HepG2 (cell line): ENCODE data around the gene SRXN1. TPM values are rescaled to one million over a fixed set of nuclear protein-coding genes. Genes with fewer than 3 reads are reported as not detected.

Experiments used
- FOSL1 ChIP-seq: sonication (generic); formaldehyde crosslinking; IDR thresholded peaks from 2 replicates; pipeline ENCODE4 v1.9.0; 2021; ENCODE audit warnings: missing genetic modification reagents, borderline replicate concordance
- HMG20A ChIP-seq: IDR thresholded peaks from 2 replicates; pipeline ENCODE4 v1.6.1; 2016; ENCODE audit warnings: borderline replicate concordance
- MTF1 ChIP-seq: sonication (generic); formaldehyde crosslinking; IDR thresholded peaks from 2 replicates; pipeline ENCODE4 v1.5.0; 2020; ENCODE audit warnings: missing genetic modification reagents
- SUZ12 ChIP-seq: fragments of 150-350 bp; IDR thresholded peaks from 2 replicates; pipeline ENCODE4 v1.6.1; 2014; ENCODE audit warnings: low read depth, low read length
- ZMYM3 ChIP-seq: sonication (generic); formaldehyde crosslinking; IDR thresholded peaks from 2 replicates; pipeline ENCODE4 v1.5.1; 2020; ENCODE audit warnings: mild to moderate bottlenecking, missing genetic modification reagents
- ZNF12 ChIP-seq: sonication (generic); formaldehyde crosslinking; IDR thresholded peaks from 2 replicates; pipeline ENCODE4 v1.5.0; 2020; ENCODE audit warnings: missing genetic modification reagents
- ZNF652 ChIP-seq: IDR thresholded peaks from 2 replicates; pipeline ENCODE4 v1.6.1; 2016; ENCODE audit warnings: low read depth, borderline replicate concordance
- ZNF672 ChIP-seq: sonication (generic); formaldehyde crosslinking; IDR thresholded peaks from 2 replicates; pipeline ENCODE4 v1.8.1; 2022; ENCODE audit warnings: missing genetic modification reagents
- ZNF777 ChIP-seq: sonication (generic); formaldehyde crosslinking; IDR thresholded peaks from 2 replicates; pipeline ENCODE4 v1.4.0; 2020; ENCODE audit warnings: missing genetic modification reagents
- ZNF788 ChIP-seq: sonication (generic); formaldehyde crosslinking; IDR thresholded peaks from 2 replicates; pipeline ENCODE4 v1.5.0; 2020; ENCODE audit warnings: mild to moderate bottlenecking, missing genetic modification reagents, borderline replicate concordance
- ZNF883 ChIP-seq: sonication (generic); formaldehyde crosslinking; IDR thresholded peaks from 2 replicates; pipeline ENCODE4 v1.5.1; 2020; ENCODE audit warnings: mild to moderate bottlenecking, missing genetic modification reagents; ENCODE audit errors: not compliant biosample characterization
- ZSCAN29 ChIP-seq: sonication (generic); formaldehyde crosslinking; conservative IDR thresholded peaks from 2 replicates; pipeline ENCODE4 v1.4.0; 2020; ENCODE audit warnings: mild to moderate bottlenecking, missing genetic modification reagents
- polyA plus RNA-seq, 8 experiments: library from polyadenylated mRNA; depleted of rRNA in 3 of 8; stranded (reverse) in 7 of 8; unstranded in 1 of 8; fragments of >200 nt; fragmentation: Illumina TruSeq in 4 of 8; extraction: Trizol in 4 of 8; gene quantifications; 2 replicates each; pipeline versions ENCODE4 v1.2.1 to v1.2.3, GENCODE V29; 2011 to 2016; ENCODE audit warnings: low read depth in 4 of 8, missing spikeins in 1 of 8, mixed read lengths in 1 of 8; ENCODE audit not compliant: insufficient read depth in 1 of 8
- total RNA-seq, 5 experiments: library from RNA; depleted of rRNA; stranded (reverse); fragments of >200 nt; fragmentation: Illumina TruSeq; extraction: Trizol; gene quantifications; 2 replicates each; pipeline ENCODE4 v1.2.3, GENCODE V29; 2016; ENCODE audit warnings: low read depth in 1 of 5
- TF ChIP-seq, protein P1 (sequence below): sonication (generic); formaldehyde crosslinking; IDR thresholded peaks from 2 replicates; pipeline ENCODE4 v1.4.0; 2020; ENCODE audit warnings: missing genetic modification reagents, borderline replicate concordance
- TF ChIP-seq, protein P2 (sequence below): sonication (generic); formaldehyde crosslinking; IDR thresholded peaks from 2 replicates; pipeline ENCODE4 v1.9.0; 2021; ENCODE audit warnings: missing genetic modification reagents, borderline replicate concordance
- TF ChIP-seq, protein P3 (sequence below): sonication (generic); formaldehyde crosslinking; conservative IDR thresholded peaks from 2 replicates; pipeline ENCODE4 v1.8.0; 2022; ENCODE audit warnings: low read depth, missing genetic modification reagents
- TF ChIP-seq, protein P4 (sequence below): sonication (generic); formaldehyde crosslinking; IDR thresholded peaks from 2 replicates; pipeline ENCODE4 v1.5.1; 2020; ENCODE audit warnings: missing genetic modification reagents, mild to moderate bottlenecking, borderline replicate concordance

SRXN1 gene
- total and polyA plus RNA-seq, 2 of the 13 experiments (the other 11 are each of a cell fraction or from before 2014, with no cell fraction given): 29.9 to 87.7 TPM

DNA sequence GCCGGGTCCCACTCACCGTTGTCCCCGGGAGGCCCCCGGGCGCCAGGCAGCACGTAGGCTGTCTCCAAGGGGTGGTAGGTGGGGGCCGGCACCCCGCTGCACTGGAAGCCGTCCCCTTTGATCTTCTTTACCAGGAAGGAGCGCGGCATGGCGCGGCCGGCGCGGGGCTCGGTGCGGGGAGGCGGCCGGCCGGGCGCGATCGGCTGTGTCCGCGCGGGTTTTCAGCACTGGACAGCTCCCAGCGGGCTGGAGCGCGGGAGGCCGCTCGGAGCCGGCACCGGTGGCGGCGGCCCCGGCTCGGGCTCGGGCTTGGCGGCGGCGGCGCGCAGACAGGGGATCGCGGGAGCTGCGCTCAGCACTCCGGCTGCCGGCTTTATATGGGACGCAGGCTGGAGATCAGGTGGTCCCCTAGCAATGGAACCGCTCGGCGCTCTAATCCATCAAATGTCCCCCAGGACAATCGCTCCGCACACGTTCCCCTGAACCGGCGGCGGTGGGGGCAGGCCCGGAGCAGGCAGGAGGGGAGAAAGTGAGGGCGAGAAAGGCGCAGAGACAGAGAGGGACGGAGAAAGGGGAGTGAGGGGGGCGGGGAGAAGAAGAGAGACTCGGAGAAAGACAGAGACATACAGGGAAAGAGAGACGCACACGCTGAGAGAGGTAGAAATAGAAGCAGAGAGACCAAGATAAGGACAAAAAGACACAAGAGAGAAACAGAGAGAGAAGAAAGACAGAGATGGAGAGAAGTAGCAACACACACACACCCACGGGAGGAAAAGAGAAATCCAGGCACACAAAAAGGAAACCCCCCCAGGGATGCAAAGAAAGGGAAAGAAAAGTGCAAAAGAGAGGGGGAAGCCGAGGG, 22.7 kb upstream of the SRXN1 start, which contains the start of gene SCRT2 (continued):
- TF ChIP-seq, protein P1, sequence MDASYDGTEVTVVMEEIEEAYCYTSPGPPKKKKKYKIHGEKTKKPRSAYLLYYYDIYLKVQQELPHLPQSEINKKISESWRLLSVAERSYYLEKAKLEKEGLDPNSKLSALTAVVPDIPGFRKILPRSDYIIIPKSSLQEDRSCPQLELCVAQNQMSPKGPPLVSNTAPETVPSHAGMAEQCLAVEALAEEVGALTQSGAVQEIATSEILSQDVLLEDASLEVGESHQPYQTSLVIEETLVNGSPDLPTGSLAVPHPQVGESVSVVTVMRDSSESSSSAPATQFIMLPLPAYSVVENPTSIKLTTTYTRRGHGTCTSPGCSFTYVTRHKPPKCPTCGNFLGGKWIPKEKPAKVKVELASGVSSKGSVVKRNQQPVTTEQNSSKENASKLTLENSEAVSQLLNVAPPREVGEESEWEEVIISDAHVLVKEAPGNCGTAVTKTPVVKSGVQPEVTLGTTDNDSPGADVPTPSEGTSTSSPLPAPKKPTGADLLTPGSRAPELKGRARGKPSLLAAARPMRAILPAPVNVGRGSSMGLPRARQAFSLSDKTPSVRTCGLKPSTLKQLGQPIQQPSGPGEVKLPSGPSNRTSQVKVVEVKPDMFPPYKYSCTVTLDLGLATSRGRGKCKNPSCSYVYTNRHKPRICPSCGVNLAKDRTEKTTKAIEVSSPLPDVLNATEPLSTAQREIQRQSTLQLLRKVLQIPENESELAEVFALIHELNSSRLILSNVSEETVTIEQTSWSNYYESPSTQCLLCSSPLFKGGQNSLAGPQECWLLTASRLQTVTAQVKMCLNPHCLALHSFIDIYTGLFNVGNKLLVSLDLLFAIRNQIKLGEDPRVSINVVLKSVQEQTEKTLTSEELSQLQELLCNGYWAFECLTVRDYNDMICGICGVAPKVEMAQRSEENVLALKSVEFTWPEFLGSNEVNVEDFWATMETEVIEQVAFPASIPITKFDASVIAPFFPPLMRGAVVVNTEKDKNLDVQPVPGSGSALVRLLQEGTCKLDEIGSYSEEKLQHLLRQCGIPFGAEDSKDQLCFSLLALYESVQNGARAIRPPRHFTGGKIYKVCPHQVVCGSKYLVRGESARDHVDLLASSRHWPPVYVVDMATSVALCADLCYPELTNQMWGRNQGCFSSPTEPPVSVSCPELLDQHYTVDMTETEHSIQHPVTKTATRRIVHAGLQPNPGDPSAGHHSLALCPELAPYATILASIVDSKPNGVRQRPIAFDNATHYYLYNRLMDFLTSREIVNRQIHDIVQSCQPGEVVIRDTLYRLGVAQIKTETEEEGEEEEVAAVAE: 0 out of 2 replicates have a peak, but pooled peaks have one; percentile 55
- TF ChIP-seq ZSCAN29 (CRISPR knock-in tag) (peak; percentile 67; the same call in 1 of the 2 replicates), ZNF788 (peak; percentile 79), ZNF672 (CRISPR knock-in tag) (peak; percentile 94), FOSL1 (no peak), ZNF12 (peak; percentile 33; the same call in 1 of the 2 replicates), ZMYM3 (CRISPR knock-in tag) (no peak), ZNF652 (no peak), ZNF777 (CRISPR knock-in tag) (peak; percentile 82; the same call in 1 of the 2 replicates), ZNF883 (peak; percentile 99), MTF1 (no peak), HMG20A (CRISPR knock-in tag) (peak; percentile 42; the same call in 1 of the 2 replicates), SUZ12 (no peak)
- TF ChIP-seq, protein P2, sequence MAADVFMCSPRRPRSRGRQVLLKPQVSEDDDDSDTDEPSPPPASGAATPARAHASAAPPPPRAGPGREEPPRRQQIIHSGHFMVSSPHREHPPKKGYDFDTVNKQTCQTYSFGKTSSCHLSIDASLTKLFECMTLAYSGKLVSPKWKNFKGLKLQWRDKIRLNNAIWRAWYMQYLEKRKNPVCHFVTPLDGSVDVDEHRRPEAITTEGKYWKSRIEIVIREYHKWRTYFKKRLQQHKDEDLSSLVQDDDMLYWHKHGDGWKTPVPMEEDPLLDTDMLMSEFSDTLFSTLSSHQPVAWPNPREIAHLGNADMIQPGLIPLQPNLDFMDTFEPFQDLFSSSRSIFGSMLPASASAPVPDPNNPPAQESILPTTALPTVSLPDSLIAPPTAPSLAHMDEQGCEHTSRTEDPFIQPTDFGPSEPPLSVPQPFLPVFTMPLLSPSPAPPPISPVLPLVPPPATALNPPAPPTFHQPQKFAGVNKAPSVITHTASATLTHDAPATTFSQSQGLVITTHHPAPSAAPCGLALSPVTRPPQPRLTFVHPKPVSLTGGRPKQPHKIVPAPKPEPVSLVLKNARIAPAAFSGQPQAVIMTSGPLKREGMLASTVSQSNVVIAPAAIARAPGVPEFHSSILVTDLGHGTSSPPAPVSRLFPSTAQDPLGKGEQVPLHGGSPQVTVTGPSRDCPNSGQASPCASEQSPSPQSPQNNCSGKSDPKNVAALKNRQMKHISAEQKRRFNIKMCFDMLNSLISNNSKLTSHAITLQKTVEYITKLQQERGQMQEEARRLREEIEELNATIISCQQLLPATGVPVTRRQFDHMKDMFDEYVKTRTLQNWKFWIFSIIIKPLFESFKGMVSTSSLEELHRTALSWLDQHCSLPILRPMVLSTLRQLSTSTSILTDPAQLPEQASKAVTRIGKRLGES (CRISPR knock-in tag): peak; percentile 97
- TF ChIP-seq, protein P3, sequence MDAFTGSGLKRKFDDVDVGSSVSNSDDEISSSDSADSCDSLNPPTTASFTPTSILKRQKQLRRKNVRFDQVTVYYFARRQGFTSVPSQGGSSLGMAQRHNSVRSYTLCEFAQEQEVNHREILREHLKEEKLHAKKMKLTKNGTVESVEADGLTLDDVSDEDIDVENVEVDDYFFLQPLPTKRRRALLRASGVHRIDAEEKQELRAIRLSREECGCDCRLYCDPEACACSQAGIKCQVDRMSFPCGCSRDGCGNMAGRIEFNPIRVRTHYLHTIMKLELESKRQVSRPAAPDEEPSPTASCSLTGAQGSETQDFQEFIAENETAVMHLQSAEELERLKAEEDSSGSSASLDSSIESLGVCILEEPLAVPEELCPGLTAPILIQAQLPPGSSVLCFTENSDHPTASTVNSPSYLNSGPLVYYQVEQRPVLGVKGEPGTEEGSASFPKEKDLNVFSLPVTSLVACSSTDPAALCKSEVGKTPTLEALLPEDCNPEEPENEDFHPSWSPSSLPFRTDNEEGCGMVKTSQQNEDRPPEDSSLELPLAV (CRISPR knock-in tag): peak; percentile 90
- TF ChIP-seq, protein P4, sequence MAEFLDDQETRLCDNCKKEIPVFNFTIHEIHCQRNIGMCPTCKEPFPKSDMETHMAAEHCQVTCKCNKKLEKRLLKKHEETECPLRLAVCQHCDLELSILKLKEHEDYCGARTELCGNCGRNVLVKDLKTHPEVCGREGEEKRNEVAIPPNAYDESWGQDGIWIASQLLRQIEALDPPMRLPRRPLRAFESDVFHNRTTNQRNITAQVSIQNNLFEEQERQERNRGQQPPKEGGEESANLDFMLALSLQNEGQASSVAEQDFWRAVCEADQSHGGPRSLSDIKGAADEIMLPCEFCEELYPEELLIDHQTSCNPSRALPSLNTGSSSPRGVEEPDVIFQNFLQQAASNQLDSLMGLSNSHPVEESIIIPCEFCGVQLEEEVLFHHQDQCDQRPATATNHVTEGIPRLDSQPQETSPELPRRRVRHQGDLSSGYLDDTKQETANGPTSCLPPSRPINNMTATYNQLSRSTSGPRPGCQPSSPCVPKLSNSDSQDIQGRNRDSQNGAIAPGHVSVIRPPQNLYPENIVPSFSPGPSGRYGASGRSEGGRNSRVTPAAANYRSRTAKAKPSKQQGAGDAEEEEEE (CRISPR knock-in tag): no peak
